Trophoblast cell (in vitro differentiated cells and primary cell): Measurements from ENCODE around the gene FOXL2.

ENCODE experiments used
- DNase-seq, 2 donors: peaks; one replicate each; pipeline ENCODE4 v3.0.0-alpha.2; 2016
- H2AFZ ChIP-seq: 2 replicates; pipeline ENCODE4 v1.6.1; 2013; ENCODE audit warnings: low read length, moderate library complexity, mild to moderate bottlenecking; ENCODE audit not compliant: insufficient read depth, poor library complexity
- H2AK5ac ChIP-seq: 2 replicates; pipeline ENCODE4 v1.6.1; 2013; ENCODE audit warnings: mild to moderate bottlenecking, low read length
- H2BK120ac ChIP-seq: 2 replicates; pipeline ENCODE4 v1.6.1; 2013; ENCODE audit warnings: low read length, mild to moderate bottlenecking, moderate library complexity; ENCODE audit not compliant: insufficient read depth, poor library complexity
- H2BK12ac ChIP-seq: 2 replicates; pipeline ENCODE4 v1.6.1; 2013; ENCODE audit warnings: mild to moderate bottlenecking, low read length, moderate library complexity
- H2BK5ac ChIP-seq: 2 replicates; pipeline ENCODE4 v1.6.1; 2013; ENCODE audit warnings: low read length, low read depth, moderate library complexity, mild to moderate bottlenecking; ENCODE audit not compliant: poor library complexity
- H3K14ac ChIP-seq: 2 replicates; pipeline ENCODE4 v1.6.1; 2013; ENCODE audit warnings: mild to moderate bottlenecking, low read length
- H3K18ac ChIP-seq: 2 replicates; pipeline ENCODE4 v1.6.1; 2013; ENCODE audit warnings: mild to moderate bottlenecking, low read length
- H3K23ac ChIP-seq: 2 replicates; pipeline ENCODE4 v1.6.1; 2013; ENCODE audit warnings: low read length
- H3K27ac ChIP-seq: 2 replicates; pipeline ENCODE4 v1.5.1; 2013; ENCODE audit warnings: low read depth, mild to moderate bottlenecking, inconsistent platforms, low read length, moderate library complexity
- H3K27me3 ChIP-seq: 2 replicates; pipeline ENCODE4 v1.6.1; 2013; ENCODE audit warnings: inconsistent platforms, mild to moderate bottlenecking, low read length, moderate library complexity; ENCODE audit not compliant: insufficient read depth
- H3K36me3 ChIP-seq, 2 experiments: 1 replicate in 1 of 2; 2 replicates in 1 of 2; pipeline ENCODE4 v1.6.1; 2013; ENCODE audit warnings: low read length in 2 of 2, mild to moderate bottlenecking in 2 of 2, moderate library complexity in 1 of 2; ENCODE audit not compliant: insufficient read depth in 2 of 2, control insufficient read depth in 1 of 2
- H3K4ac ChIP-seq: 2 replicates; pipeline ENCODE4 v1.6.1; 2013; ENCODE audit warnings: low read depth, mild to moderate bottlenecking, low read length, moderate library complexity
- H3K4me1 ChIP-seq, 2 experiments: 1 replicate in 1 of 2; 2 replicates in 1 of 2; pipeline ENCODE4 v1.6.1; 2013; ENCODE audit warnings: low read length in 2 of 2, mild to moderate bottlenecking in 2 of 2, moderate library complexity in 1 of 2; ENCODE audit not compliant: insufficient read depth in 2 of 2, control insufficient read depth in 1 of 2
- H3K4me2 ChIP-seq: 2 replicates; pipeline ENCODE4 v1.6.1; 2013; ENCODE audit warnings: inconsistent platforms, mild to moderate bottlenecking, low read length, moderate library complexity
- H3K4me3 ChIP-seq: 2 replicates; pipeline ENCODE4 v1.5.1; 2013; ENCODE audit warnings: mild to moderate bottlenecking, low read depth, low read length, inconsistent platforms
- H3K79me1 ChIP-seq: one replicate; pipeline ENCODE4 v1.6.1; 2013; ENCODE audit warnings: low read length
- H3K79me2 ChIP-seq: 2 replicates; pipeline ENCODE4 v1.6.1; 2013; ENCODE audit warnings: low read length, mild to moderate bottlenecking; ENCODE audit not compliant: control insufficient read depth, insufficient read depth, poor library complexity
- H3K9ac ChIP-seq: 2 replicates; pipeline ENCODE4 v1.6.1; 2013; ENCODE audit warnings: mild to moderate bottlenecking, low read length
- H3K9me3 ChIP-seq: 2 replicates; pipeline ENCODE4 v1.6.1; 2013; ENCODE audit warnings: low read depth, mild to moderate bottlenecking, control low read depth, inconsistent platforms, low read length; ENCODE audit not compliant: insufficient read depth
- H4K12ac ChIP-seq: 2 replicates; pipeline ENCODE4 v1.6.1; 2013; ENCODE audit warnings: low read depth, mild to moderate bottlenecking, low read length, moderate library complexity
- H4K8ac ChIP-seq: 2 replicates; pipeline ENCODE4 v1.6.1; 2013; ENCODE audit warnings: low read depth, mild to moderate bottlenecking, low read length, moderate library complexity
- H4K91ac ChIP-seq: one replicate; pipeline ENCODE4 v1.6.1; 2013; ENCODE audit warnings: low read depth, mild to moderate bottlenecking, low read length, moderate library complexity
- WGBS: extraction: QIAGEN DNeasy Blood & Tissue Kit; methylation state at CpG from one replicate; pipeline ENCODE4 v1.1.7; 2013; ENCODE audit warnings: missing lambda C conversion rate; ENCODE audit not compliant: insufficient read length, insufficient coverage; ENCODE audit errors: extremely low coverage; 5-methylcytosine and 5-hydroxymethylcytosine counted together

Gene FOXL2

DNA sequence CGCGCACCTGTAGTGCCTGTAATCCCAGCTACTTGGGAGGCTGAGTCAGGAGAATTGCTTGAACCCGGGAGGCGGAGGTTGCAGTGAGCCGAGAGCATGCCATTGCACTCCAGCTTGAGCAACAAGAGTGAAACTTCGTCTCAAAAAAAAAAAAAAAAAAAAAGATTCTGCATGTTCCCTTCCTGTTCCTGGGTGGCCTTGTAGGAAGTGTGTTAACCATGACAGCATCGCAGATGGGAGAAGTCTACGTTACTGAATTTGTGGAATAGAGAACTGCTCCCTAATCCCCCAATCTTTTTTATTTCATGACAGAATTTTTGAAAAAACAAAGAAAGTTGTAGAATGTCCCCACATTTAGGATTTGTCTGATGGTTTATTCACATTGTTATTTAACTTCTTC lies 45.4 kb downstream of the FOXL2 start:
- Histone ChIP-seq H3K27ac (no peak overlapping the region), H3K4me1 (no peaks in the 10 kb centered on the region), H3K14ac (no peak overlapping the region), H3K27me3 (no peaks in the 10 kb centered on the region), H3K79me2 (no peaks in the 10 kb centered on the region), H2BK12ac (no peak overlapping the region), H2BK120ac (no peak overlapping the region), H4K91ac (no peak overlapping the region), H3K79me1 (no peaks in the 10 kb centered on the region), H3K18ac (no peak overlapping the region), H3K4me2 (no peak overlapping the region), H3K4ac (no peak overlapping the region), H2AFZ (no peak overlapping the region), H2BK5ac (no peak overlapping the region), H3K4me3 (no peak overlapping the region), H4K8ac (no peak overlapping the region), H3K9ac (no peak overlapping the region), H3K9me3 (no peaks in the 10 kb centered on the region), H2AK5ac (no peak overlapping the region), H3K36me3 (no peaks in the 10 kb centered on the region), H3K23ac (no peak overlapping the region), H4K12ac (no peak overlapping the region)
- no peak for DNase-seq
- WGBS: no CpG with 5 or more reads among the region's 8 CpGs

- no peak overlapping the region for H4K91ac ChIP-seq
- no peak overlapping the region for H2BK5ac ChIP-seq
- no peak overlapping the region for H3K23ac ChIP-seq
- no peak overlapping the region for H2AFZ ChIP-seq
- H4K8ac ChIP-seq: no peak overlapping the region
- no peak overlapping the region for H3K4me3 ChIP-seq
- no peaks in the 10 kb centered on the region for H3K27me3 ChIP-seq
- no peak overlapping the region for H3K27ac ChIP-seq
- peak overlapping the region; percentile 29 for H3K9ac ChIP-seq
- H4K12ac ChIP-seq: no peak overlapping the region
- H3K79me2 ChIP-seq: no peaks in the 10 kb centered on the region
- no peaks in the 10 kb centered on the region for H3K9me3 ChIP-seq
- no peaks in the 10 kb centered on the region for H3K79me1 ChIP-seq
- no peak overlapping the region for H3K14ac ChIP-seq
- H2BK12ac ChIP-seq: no peak overlapping the region
- peak in 1 of 2 donors; percentile 62 for DNase-seq
- no peak overlapping the region for H3K4me2 ChIP-seq
- H3K18ac ChIP-seq: no peak overlapping the region
- no peak overlapping the region for H3K4ac ChIP-seq
- H3K36me3 ChIP-seq: no peaks in the 10 kb centered on the region
- no peak overlapping the region for H2AK5ac ChIP-seq
- no CpG with 5 or more reads among the region's 5 CpGs for WGBS
- H3K4me1 ChIP-seq: no peaks in the 10 kb centered on the region
- H2BK120ac ChIP-seq: no peak overlapping the region
These were observed 47.5 kb downstream of the FOXL2 start for GRCh38 chr3:138899351-138899991.

DNA sequence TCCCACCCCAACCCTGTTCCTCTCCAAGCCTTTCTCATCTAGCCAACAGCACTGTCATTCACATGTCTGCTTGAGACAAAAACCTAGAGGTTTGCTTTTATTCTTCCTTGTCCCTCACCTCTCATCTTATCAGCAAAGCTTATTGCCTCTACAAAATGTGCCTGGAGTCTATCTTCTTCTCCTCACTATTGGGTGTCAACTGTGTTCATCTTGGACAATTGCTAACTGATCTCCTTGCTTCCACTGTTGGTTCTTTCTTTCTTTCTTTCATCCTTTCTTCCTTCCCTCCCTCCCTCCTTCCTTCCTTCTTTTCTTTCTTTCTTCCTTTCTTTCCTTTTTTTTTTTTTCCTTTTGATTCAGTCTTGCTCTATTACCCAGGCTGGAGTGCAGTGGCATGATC lies 48.2 kb downstream of the FOXL2 start:
- Histone ChIP-seq H4K12ac (no peak overlapping the region), H3K9ac (no peak overlapping the region), H3K14ac (no peak overlapping the region), H2AK5ac (no peak overlapping the region), H2BK120ac (no peak overlapping the region), H3K27me3 (no peaks in the 10 kb centered on the region), H4K91ac (no peak overlapping the region), H3K4me1 (no peaks in the 10 kb centered on the region), H3K4me3 (no peak overlapping the region), H3K9me3 (no peaks in the 10 kb centered on the region), H3K79me1 (no peaks in the 10 kb centered on the region), H3K4me2 (no peak overlapping the region), H3K36me3 (no peaks in the 10 kb centered on the region), H2BK12ac (no peak overlapping the region), H2AFZ (no peak overlapping the region), H2BK5ac (no peak overlapping the region), H4K8ac (no peak overlapping the region), H3K4ac (no peak overlapping the region), H3K79me2 (no peaks in the 10 kb centered on the region), H3K23ac (no peak overlapping the region), H3K18ac (no peak overlapping the region), H3K27ac (no peak overlapping the region)
- no peak for DNase-seq

DNA sequence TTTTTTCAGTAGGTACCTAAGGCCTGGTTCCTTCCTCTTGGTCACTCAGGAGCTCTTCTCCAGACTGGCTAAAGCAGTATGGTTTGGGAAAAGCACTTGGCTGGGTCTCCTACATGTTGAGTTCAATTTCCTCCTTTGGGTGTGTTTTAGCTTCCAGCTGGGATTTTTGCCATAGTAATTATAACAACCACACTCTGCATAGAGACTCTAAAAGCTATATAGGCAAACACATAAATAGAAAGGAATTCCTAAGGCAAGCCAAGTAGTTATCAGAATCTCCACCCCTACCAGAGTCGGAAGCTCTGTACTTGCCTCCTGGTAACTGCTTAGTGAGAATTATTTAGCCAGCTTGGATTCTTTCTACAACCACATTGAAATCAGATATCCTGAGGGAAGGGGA lies 48.6 kb downstream of the FOXL2 start:
- no peak overlapping the region for H4K12ac ChIP-seq
- H3K18ac ChIP-seq: no peak overlapping the region
- H3K4ac ChIP-seq: no peak overlapping the region
- H2BK120ac ChIP-seq: no peak overlapping the region
- H3K4me2 ChIP-seq: no peak overlapping the region
- no peak overlapping the region for H2AFZ ChIP-seq
- no peaks in the 10 kb centered on the region for H3K9me3 ChIP-seq
- H3K27ac ChIP-seq: no peak overlapping the region
- no peaks in the 10 kb centered on the region for H3K4me1 ChIP-seq
- no peaks in the 10 kb centered on the region for H3K79me1 ChIP-seq
- H3K4me3 ChIP-seq: no peak overlapping the region
- no peak overlapping the region for H4K8ac ChIP-seq
- no peak for DNase-seq
- no peak overlapping the region for H2BK12ac ChIP-seq
- H3K27me3 ChIP-seq: no peaks in the 10 kb centered on the region
- H2BK5ac ChIP-seq: no peak overlapping the region
- H3K79me2 ChIP-seq: no peaks in the 10 kb centered on the region
- H3K23ac ChIP-seq: no peak overlapping the region
- H2AK5ac ChIP-seq: no peak overlapping the region
- no peaks in the 10 kb centered on the region for H3K36me3 ChIP-seq
- no CpG with 5 or more reads among the region's 1 CpG for WGBS
- no peak overlapping the region for H4K91ac ChIP-seq
- H3K9ac ChIP-seq: no peak overlapping the region
- H3K14ac ChIP-seq: no peak overlapping the region
